Right renal pelvis (tissue), 4 donors: ENCODE results near the gene ACP5. TPM values are rescaled to one million over a fixed set of nuclear protein-coding genes. Genes with fewer than 3 reads are reported as not detected.
"Not testable (repeated sequence)": the region's sequence is repeated elsewhere in the genome, so short reads cannot be mapped to it uniquely, and the experiment has no call there.

ENCODE experiments used
- DNase-seq, 4 donors: peaks; one replicate each; pipeline ENCODE4 v3.0.0-alpha.2; 2013; ENCODE audit warnings: low read depth in 4 of 4, low spot score in 3 of 4, missing footprints in 1 of 4
- polyA plus RNA-seq, 4 donors: library from polyadenylated mRNA; unstranded; fragments of 120-200 nt; gene quantifications; one replicate each; pipeline ENCODE4 v1.2.1, GENCODE V29; 2013; ENCODE audit not compliant: insufficient read length in 4 of 4

Gene ACP5
- polyA plus RNA-seq: 10 to 100 TPM; 11.8 to 17.2 (median 14.1) TPM

GRCh38 chr19:11577451-11578257 lies at the start of gene ACP5:
Gene ACP5, minus strand, starts transcription at chr19:11577645. Its CDS starts 328 bp downstream, at chr19:11577317.
- no peak for DNase-seq

- no peak for DNase-seq
Observed at GRCh38 chr19:11626252-11626651, 48.8 kb upstream of the ACP5 start.

GRCh38 chr19:11624069-11624463 lies 46.6 kb upstream of the ACP5 start:
- DNase-seq: peak in 1 of 4 donors; percentile 10

GRCh38 chr19:11622401-11622800 lies 45.0 kb upstream of the ACP5 start:
- not testable (repeated sequence) for DNase-seq

- no peak for DNase-seq
Observed at GRCh38 chr19:11620553-11620952, 43.1 kb upstream of the ACP5 start.

- no peak for DNase-seq
Observed at GRCh38 chr19:11617180-11618062, 40.0 kb upstream of the ACP5 start.

GRCh38 chr19:11612816-11613511 lies 35.5 kb upstream of the ACP5 start:
- DNase-seq: no peak

GRCh38 chr19:11611730-11612129 lies 34.3 kb upstream of the ACP5 start:
- no peak for DNase-seq

GRCh38 chr19:11606484-11606883 lies 29.0 kb upstream of the ACP5 start:
- no peak for DNase-seq

GRCh38 chr19:11599704-11600103 lies 22.3 kb upstream of the ACP5 start:
- DNase-seq: not testable (repeated sequence)

- DNase-seq: no peak
Observed at GRCh38 chr19:11598746-11599145, 21.3 kb upstream of the ACP5 start.

- DNase-seq: no peak
Observed at GRCh38 chr19:11598103-11598483, 20.6 kb upstream of the ACP5 start.

GRCh38 chr19:11597202-11598102 lies 20.0 kb upstream of the ACP5 start, which contains the start of gene ZNF627:
Gene ZNF627, plus strand, starts transcription at chr19:11597483. Its CDS starts 145 bp downstream, at chr19:11597628.
- peak; percentile 97 to 98 (median 98) for DNase-seq

- no peak for DNase-seq
Observed at GRCh38 chr19:11596156-11596555, 18.7 kb upstream of the ACP5 start.

- DNase-seq: no peak
Observed at GRCh38 chr19:11594084-11594483, 16.6 kb upstream of the ACP5 start.

- DNase-seq: no peak
Observed at GRCh38 chr19:11587975-11588631, 10.7 kb upstream of the ACP5 start.

- peak in 3 of 4 donors; percentile 20 to 52 (median 20) for DNase-seq
Observed at GRCh38 chr19:11587302-11587974, 10.0 kb upstream of the ACP5 start.

- DNase-seq: no peak
Observed at GRCh38 chr19:11586331-11586730, 8.9 kb upstream of the ACP5 start.

- DNase-seq: no peak
Observed at GRCh38 chr19:11581740-11582139, 4.3 kb upstream of the ACP5 start.
